ENCODE results near the gene PRR35.

DNA sequence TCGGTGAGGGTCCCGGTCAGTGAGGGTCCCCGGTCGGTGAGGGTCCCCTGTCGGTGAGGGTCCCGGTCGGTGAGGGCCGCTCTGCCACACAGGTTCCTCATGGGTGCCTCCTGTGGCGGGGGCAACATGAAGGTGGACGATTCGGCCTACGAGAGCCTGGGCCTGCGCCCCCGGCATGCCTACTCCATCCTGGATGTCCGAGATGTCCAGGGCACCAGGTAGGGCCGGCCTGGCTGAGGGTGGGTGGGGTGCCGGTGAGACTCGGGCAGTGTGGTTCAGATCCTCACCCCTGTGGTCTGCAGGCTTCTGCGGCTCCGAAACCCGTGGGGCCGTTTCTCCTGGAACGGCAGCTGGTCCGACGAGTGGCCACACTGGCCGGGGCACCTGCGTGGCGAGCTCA, 9.0 kb upstream of the PRR35 start:
- TF ChIP-seq EZH2phosphoT487 (IDR thresholded peaks at IDR 0.05; ENCODE audit: borderline replicate concordance, low read length): no peak
- TF ChIP-seq, protein P1, sequence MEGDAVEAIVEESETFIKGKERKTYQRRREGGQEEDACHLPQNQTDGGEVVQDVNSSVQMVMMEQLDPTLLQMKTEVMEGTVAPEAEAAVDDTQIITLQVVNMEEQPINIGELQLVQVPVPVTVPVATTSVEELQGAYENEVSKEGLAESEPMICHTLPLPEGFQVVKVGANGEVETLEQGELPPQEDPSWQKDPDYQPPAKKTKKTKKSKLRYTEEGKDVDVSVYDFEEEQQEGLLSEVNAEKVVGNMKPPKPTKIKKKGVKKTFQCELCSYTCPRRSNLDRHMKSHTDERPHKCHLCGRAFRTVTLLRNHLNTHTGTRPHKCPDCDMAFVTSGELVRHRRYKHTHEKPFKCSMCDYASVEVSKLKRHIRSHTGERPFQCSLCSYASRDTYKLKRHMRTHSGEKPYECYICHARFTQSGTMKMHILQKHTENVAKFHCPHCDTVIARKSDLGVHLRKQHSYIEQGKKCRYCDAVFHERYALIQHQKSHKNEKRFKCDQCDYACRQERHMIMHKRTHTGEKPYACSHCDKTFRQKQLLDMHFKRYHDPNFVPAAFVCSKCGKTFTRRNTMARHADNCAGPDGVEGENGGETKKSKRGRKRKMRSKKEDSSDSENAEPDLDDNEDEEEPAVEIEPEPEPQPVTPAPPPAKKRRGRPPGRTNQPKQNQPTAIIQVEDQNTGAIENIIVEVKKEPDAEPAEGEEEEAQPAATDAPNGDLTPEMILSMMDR (IDR thresholded peaks at IDR 0.05; ENCODE audit: low read depth, low read length, poor library complexity, severe bottlenecking): no peak

Measured in DOHH2 (cell line).